ENCODE results near the gene OTOP1. TPM values are rescaled to one million over a fixed set of nuclear protein-coding genes. Genes with fewer than 3 reads are reported as not detected.
"Not testable (repeated sequence)": the region's sequence is repeated elsewhere in the genome, so short reads cannot be mapped to it uniquely, and the experiment has no call there.

The OTOP1 gene
- total and polyA plus RNA-seq, 2 experiments from 2014 or later = not detected

- Histone ChIP-seq H2AFZ (no peak overlapping the region), H3K27ac (no peak overlapping the region), H3K36me3 (replicated peaks; ENCODE audit: insufficient read depth, low read depth) (no peaks in the 10 kb centered on the region), H3K27me3 (no peaks in the 10 kb centered on the region), H3K4me2 (no peak overlapping the region), H3K79me2 (no peaks in the 10 kb centered on the region), H3K9me2 (replicated peaks; ENCODE audit: insufficient read depth) (no peaks in the 10 kb centered on the region), H4K20me1 (ENCODE audit: insufficient read depth, poor library complexity, severe bottlenecking) (no peaks in the 10 kb centered on the region), H3K9me3 (ENCODE audit: low read depth) (no peaks in the 10 kb centered on the region), H3K4me3 (no peak overlapping the region), H3K4me1 (ENCODE audit: insufficient read depth) (peaks cover 7% of the 10 kb centered on the region)
- WGBS (ENCODE audit: low lambda C conversion rate, missing lambda C conversion rate) = 78% methylated on average over 10 of the region's 10 CpGs
- no peak for DNase-seq (ENCODE audit: low spot score)
- TF ChIP-seq EZH2 (IDR thresholded peaks at IDR 0.05; ENCODE audit: borderline replicate concordance) = no peak
- no peak for TF ChIP-seq EZH2phosphoT487 (IDR thresholded peaks at IDR 0.05; ENCODE audit: low read depth, severe bottlenecking, unreplicated experiment)
- no peak for TF ChIP-seq CTCF (IDR thresholded peaks at IDR 0.05; ENCODE audit: poor library complexity)
Measured at GRCh38 chr4:4256799-4257198, 30.1 kb upstream of the OTOP1 start.

GRCh38 chr4:4254666-4255065 is 27.9 kb upstream of the OTOP1 start:
- H3K4me3 ChIP-seq = no peak overlapping the region
- TF ChIP-seq EZH2 (IDR thresholded peaks at IDR 0.05; ENCODE audit: borderline replicate concordance) (no peak), EZH2phosphoT487 (IDR thresholded peaks at IDR 0.05; ENCODE audit: low read depth, severe bottlenecking, unreplicated experiment) (no peak), CTCF (IDR thresholded peaks at IDR 0.05; ENCODE audit: poor library complexity) (no peak)
- H3K4me2 ChIP-seq = no peak overlapping the region
- H3K27ac ChIP-seq = no peak overlapping the region
- no peaks in the 10 kb centered on the region for H3K79me2 ChIP-seq
- H3K36me3 ChIP-seq (replicated peaks; ENCODE audit: insufficient read depth, low read depth) = no peaks in the 10 kb centered on the region
- H2AFZ ChIP-seq = no peak overlapping the region
- H3K9me2 ChIP-seq (replicated peaks; ENCODE audit: insufficient read depth) = no peaks in the 10 kb centered on the region
- WGBS (ENCODE audit: low lambda C conversion rate, missing lambda C conversion rate) = 90% methylated on average over 6 of the region's 6 CpGs
- H3K27me3 ChIP-seq = no peaks in the 10 kb centered on the region
- H3K4me1 ChIP-seq (ENCODE audit: insufficient read depth) = peaks cover 7% of the 10 kb centered on the region
- no peaks in the 10 kb centered on the region for H4K20me1 ChIP-seq (ENCODE audit: insufficient read depth, poor library complexity, severe bottlenecking)
- no peak for DNase-seq (ENCODE audit: low spot score)
- no peaks in the 10 kb centered on the region for H3K9me3 ChIP-seq (ENCODE audit: low read depth)

- DNase-seq (ENCODE audit: low spot score) = no peak
- Histone ChIP-seq H3K27ac (no peak overlapping the region), H4K20me1 (ENCODE audit: insufficient read depth, poor library complexity, severe bottlenecking) (no peaks in the 10 kb centered on the region), H3K79me2 (no peaks in the 10 kb centered on the region), H3K4me1 (ENCODE audit: insufficient read depth) (peaks cover 3% of the 10 kb centered on the region), H3K9me2 (replicated peaks; ENCODE audit: insufficient read depth) (no peaks in the 10 kb centered on the region), H3K4me2 (no peak overlapping the region), H3K9me3 (ENCODE audit: low read depth) (no peaks in the 10 kb centered on the region), H3K27me3 (no peaks in the 10 kb centered on the region), H3K36me3 (replicated peaks; ENCODE audit: insufficient read depth, low read depth) (no peaks in the 10 kb centered on the region), H3K4me3 (no peak overlapping the region), H2AFZ (no peak overlapping the region)
- TF ChIP-seq EZH2 (IDR thresholded peaks at IDR 0.05; ENCODE audit: borderline replicate concordance) (no peak), EZH2phosphoT487 (IDR thresholded peaks at IDR 0.05; ENCODE audit: low read depth, severe bottlenecking, unreplicated experiment) (no peak), CTCF (IDR thresholded peaks at IDR 0.05; ENCODE audit: poor library complexity) (no peak)
- WGBS (ENCODE audit: low lambda C conversion rate, missing lambda C conversion rate) = 91% methylated on average over 11 of the region's 11 CpGs
Measured at GRCh38 chr4:4254199-4254598, 27.5 kb upstream of the OTOP1 start.

GRCh38 chr4:4249866-4250265 is 23.1 kb upstream of the OTOP1 start:
- WGBS (ENCODE audit: low lambda C conversion rate, missing lambda C conversion rate) = 88% methylated on average over 8 of the region's 8 CpGs
- Histone ChIP-seq H4K20me1 (ENCODE audit: insufficient read depth, poor library complexity, severe bottlenecking) (no peaks in the 10 kb centered on the region), H3K79me2 (peaks cover 19% of the 10 kb centered on the region), H3K4me3 (no peak overlapping the region), H3K27me3 (no peaks in the 10 kb centered on the region), H3K9me2 (replicated peaks; ENCODE audit: insufficient read depth) (no peaks in the 10 kb centered on the region), H3K27ac (no peak overlapping the region), H3K36me3 (replicated peaks; ENCODE audit: insufficient read depth, low read depth) (no peaks in the 10 kb centered on the region), H3K9me3 (ENCODE audit: low read depth) (no peaks in the 10 kb centered on the region), H3K4me2 (no peak overlapping the region), H3K4me1 (ENCODE audit: insufficient read depth) (peaks cover 13% of the 10 kb centered on the region), H2AFZ (no peak overlapping the region)
- no peak for TF ChIP-seq EZH2phosphoT487 (IDR thresholded peaks at IDR 0.05; ENCODE audit: low read depth, severe bottlenecking, unreplicated experiment)
- TF ChIP-seq CTCF (IDR thresholded peaks at IDR 0.05; ENCODE audit: poor library complexity) = no peak
- no peak for TF ChIP-seq EZH2 (IDR thresholded peaks at IDR 0.05; ENCODE audit: borderline replicate concordance)
- no peak for DNase-seq (ENCODE audit: low spot score)

GRCh38 chr4:4249342-4249741 is 22.6 kb upstream of the OTOP1 start:
- WGBS (ENCODE audit: low lambda C conversion rate, missing lambda C conversion rate) = 98% methylated on average over 15 of the region's 15 CpGs
- Histone ChIP-seq H3K27ac (peak overlapping the region; percentile 94), H3K79me2 (peaks cover 19% of the 10 kb centered on the region), H3K4me1 (ENCODE audit: insufficient read depth) (peaks cover 13% of the 10 kb centered on the region), H3K4me2 (peak overlapping the region; percentile 89)
- H3K9me2 ChIP-seq (replicated peaks; ENCODE audit: insufficient read depth); H3K27me3 ChIP-seq; H2AFZ ChIP-seq; H3K4me3 ChIP-seq; H3K36me3 ChIP-seq (replicated peaks; ENCODE audit: insufficient read depth, low read depth); H4K20me1 ChIP-seq (ENCODE audit: insufficient read depth, poor library complexity, severe bottlenecking); H3K9me3 ChIP-seq (ENCODE audit: low read depth); DNase-seq (ENCODE audit: low spot score): not testable (repeated sequence)

All from hepatocyte (in vitro differentiated cells).